ENCODE data around the gene YPEL1. TPM values are rescaled to one million over a fixed set of nuclear protein-coding genes. Genes with fewer than 3 reads are reported as not detected.

Gene YPEL1
- total and polyA plus RNA-seq, 10 of the 15 experiments (the other 5 are each of a cell fraction or from before 2014, with no cell fraction given), result 0.13 to 5.0 (median 1.6) TPM

DNA sequence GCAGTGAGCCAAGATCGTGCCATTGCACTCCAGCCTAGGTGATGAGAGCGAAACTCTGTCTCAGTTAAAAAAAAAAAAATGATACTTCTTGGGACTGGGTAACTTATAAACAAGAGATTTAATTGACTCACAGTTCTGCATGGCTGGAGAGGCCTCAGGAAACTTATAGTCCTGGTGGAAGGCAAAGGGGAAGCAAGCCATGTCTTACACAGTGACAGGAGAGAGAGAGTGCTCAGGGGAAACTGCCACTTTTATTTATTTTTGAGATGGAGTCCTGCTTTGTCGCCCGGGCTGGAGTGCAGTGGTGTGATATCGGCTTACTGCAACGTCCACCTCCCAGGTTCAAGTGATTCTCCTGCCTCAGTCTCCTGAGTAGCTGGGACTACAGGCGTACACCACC lies 85.3 kb downstream of the YPEL1 start:
- ATAC-seq (no peak), FAIRE-seq (no peak), DNase-seq (ENCODE audit: low read depth, low spot score) (no peak)
- H3K4me3 ChIP-seq, result no peak overlapping the region
- no peak overlapping the region for H2AFZ ChIP-seq (ENCODE audit: control insufficient read depth, low read depth, low read length)
- H3K36me3 ChIP-seq (ENCODE audit: control insufficient read depth in 2 of 2, insufficient read depth in 2 of 2, low read length in 1 of 2), result peaks cover 3 to 6% of the 10 kb centered on the region in 2 experiments
- in situ Hi-C loops (cut with MboI), result no loop called here
- TF ChIP-seq TCF7 (IDR thresholded peaks at IDR 0.05; ENCODE audit: borderline replicate concordance) (no peak), ASH2L (IDR thresholded peaks at IDR 0.05; ENCODE audit: borderline replicate concordance, low read depth) (no peak), SMAD5 (IDR thresholded peaks at IDR 0.05; ENCODE audit: low read depth) (no peak), FOXM1 (IDR thresholded peaks at IDR 0.05; ENCODE audit: low read depth, low read length) (no peak), SMAD1 (IDR thresholded peaks at IDR 0.05; ENCODE audit: low read depth, partially characterized antibody) (no peak), NR2C2 (IDR thresholded peaks at IDR 0.05; ENCODE audit: borderline replicate concordance, control insufficient read depth, insufficient read length, low read depth) (no peak), PML (IDR thresholded peaks at IDR 0.05; ENCODE audit: low read length) (no peak), MEF2B (IDR thresholded peaks at IDR 0.05; ENCODE audit: partially characterized antibody, poor library complexity, severe bottlenecking) (no peak), CHD1 (IDR thresholded peaks at IDR 0.05; ENCODE audit: low read depth, low read length) (no peak)
- TF ChIP-seq, protein P1, sequence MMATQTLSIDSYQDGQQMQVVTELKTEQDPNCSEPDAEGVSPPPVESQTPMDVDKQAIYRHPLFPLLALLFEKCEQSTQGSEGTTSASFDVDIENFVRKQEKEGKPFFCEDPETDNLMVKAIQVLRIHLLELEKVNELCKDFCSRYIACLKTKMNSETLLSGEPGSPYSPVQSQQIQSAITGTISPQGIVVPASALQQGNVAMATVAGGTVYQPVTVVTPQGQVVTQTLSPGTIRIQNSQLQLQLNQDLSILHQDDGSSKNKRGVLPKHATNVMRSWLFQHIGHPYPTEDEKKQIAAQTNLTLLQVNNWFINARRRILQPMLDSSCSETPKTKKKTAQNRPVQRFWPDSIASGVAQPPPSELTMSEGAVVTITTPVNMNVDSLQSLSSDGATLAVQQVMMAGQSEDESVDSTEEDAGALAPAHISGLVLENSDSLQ (IDR thresholded peaks at IDR 0.05), result no peak
- TF ChIP-seq, protein P2, sequence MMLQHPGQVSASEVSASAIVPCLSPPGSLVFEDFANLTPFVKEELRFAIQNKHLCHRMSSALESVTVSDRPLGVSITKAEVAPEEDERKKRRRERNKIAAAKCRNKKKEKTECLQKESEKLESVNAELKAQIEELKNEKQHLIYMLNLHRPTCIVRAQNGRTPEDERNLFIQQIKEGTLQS (IDR thresholded peaks at IDR 0.05; ENCODE audit: borderline replicate concordance, extremely low read depth, low read depth, low read length), result no peak
- SMC1A ChIA-PET (ENCODE audit: uncharacterized antibody, unreplicated experiment), result interaction anchor here (2.4 kb wide), 1 partner anchor 8 kb away, joined by 8 read pairs; the partner anchor contains the start of gene SDF2L1
- no TSS peak for BruUV-seq (replicated peaks)
- H3K79me2 ChIP-seq (ENCODE audit: control insufficient read depth, insufficient read depth, low read length), result peaks cover 11% of the 10 kb centered on the region
- intact Hi-C loops (cut with micrococcal nuclease; ENCODE audit: unreplicated experiment), result no loop called here
- no peaks in the 10 kb centered on the region for H4K20me1 ChIP-seq (ENCODE audit: control insufficient read depth, insufficient read depth)
- no peaks in the 10 kb centered on the region for H3K9me3 ChIP-seq (replicated peaks; ENCODE audit: control insufficient read depth, insufficient read depth, low read length)
- CTCF ChIA-PET, result interaction anchor here (0.7 kb wide), 1 partner anchor 201 kb away, joined by 7 read pairs; no protein-coding TSS in a partner anchor
- no peaks in the 10 kb centered on the region for H3K27me3 ChIP-seq (replicated peaks in 1 of 2; ENCODE audit: control insufficient read depth in 2 of 2, insufficient read depth in 2 of 2, low read length in 1 of 2)
- 92% methylated on average over 7 of the region's 7 CpGs for WGBS (ENCODE audit: insufficient coverage, insufficient replicate concordance, low lambda C conversion rate, missing lambda C conversion rate)
- peaks cover 8% of the 10 kb centered on the region for H3K4me1 ChIP-seq (ENCODE audit: control insufficient read depth, insufficient read depth, low read length)
- H3K9ac ChIP-seq (ENCODE audit: control insufficient read depth, insufficient read depth, low read length), result no peak overlapping the region
- no peak overlapping the region for H3K4me2 ChIP-seq (ENCODE audit: control insufficient read depth, insufficient read depth)
- H3K27ac ChIP-seq (ENCODE audit: control insufficient read depth, insufficient read depth), result no peak overlapping the region
- POLR2A ChIA-PET, result no interaction called here
- RAD21 ChIA-PET (ENCODE audit: unreplicated experiment), result interaction anchor here (1.6 kb wide), 1 partner anchor 112 kb away, joined by 4 read pairs; no protein-coding TSS in a partner anchor

MicroRNAs within 50 kb of the gene (microRNA counts, 767-probe panel; counts per million panel counts)
- 2,249 counts per million, percentile 80 among the panel's probes with 10 or more counts for microRNA hsa-miR-130b-3p
- microRNA hsa-miR-301b, result 1,346 counts per million, percentile 48 among the panel's probes with 10 or more counts

Small RNAs within 50 kb of the gene (microRNA-seq; reads per million reads assigned to microRNA genes)
- gene MIR130B, result 11,839 reads per million, percentile 97 among the genes with 10 or more reads in this experiment
- gene MIR301B, result 22.6 reads per million, percentile 58 among the genes with 10 or more reads in this experiment

Small RNAs within 50 kb of the gene (small RNA-seq; reads per million reads assigned to genes)
- gene MIR301B (163 reads per million, percentile 99 among the genes with 10 or more reads in this experiment), gene RN7SL280P (not detected)

Other genes starting within 250 kb of the YPEL1 start
Only the 7 nearest of the 9 such genes appear.
- 0.11 TPM in 2 replicates for gene RIMBP3C, start 184.3 kb downstream of the YPEL1 start, total RNA-seq (2014; rRNA removed)
- gene RIMBP3C, start 184.3 kb downstream of the YPEL1 start, total RNA-seq (2014; rRNA removed; fragmentation: Illumina TruSeq; extraction: Trizol), result not detected in 2 replicates
- gene RIMBP3C, start 184.3 kb downstream of the YPEL1 start, total RNA-seq (2021), result 0.23 and 0.24 TPM in 2 replicates
- 0.03 TPM in 1 of 2 replicates, not detected in the other for gene RIMBP3C, start 184.3 kb downstream of the YPEL1 start, polyA plus RNA-seq (2011; rRNA removed)
- gene RIMBP3C, start 184.3 kb downstream of the YPEL1 start, polyA plus RNA-seq (2014; fragmentation: Illumina TruSeq; extraction: Trizol), result 0.03 and 0.05 TPM in 2 replicates
- gene RIMBP3C, start 184.3 kb downstream of the YPEL1 start, polyA plus RNA-seq (2014; fragmentation: Nextera tagmentation; extraction: Ambion mirVana), result not detected
- gene RIMBP3C, start 184.3 kb downstream of the YPEL1 start, polyA plus RNA-seq (2014; rRNA removed), result 0.01 TPM in 1 of 2 replicates, not detected in the other
- gene RIMBP3C, start 184.3 kb downstream of the YPEL1 start, polyA plus RNA-seq (2016; fragmentation: Nextera tagmentation; extraction: Ambion mirVana), result under 1 TPM; 0.04 to 0.14 TPM
- gene UBE2L3, start 168.1 kb downstream of the YPEL1 start, total RNA-seq (2014; rRNA removed), result 55.7 and 59.2 TPM in 2 replicates
- 80.2 and 85.4 TPM in 2 replicates for gene UBE2L3, start 168.1 kb downstream of the YPEL1 start, total RNA-seq (2014; rRNA removed; fragmentation: Illumina TruSeq; extraction: Trizol)
- gene UBE2L3, start 168.1 kb downstream of the YPEL1 start, total RNA-seq (2021), result 52.2 and 56.3 TPM in 2 replicates
- 58.8 and 62.1 TPM in 2 replicates for gene UBE2L3, start 168.1 kb downstream of the YPEL1 start, polyA plus RNA-seq (2011; rRNA removed)
- gene UBE2L3, start 168.1 kb downstream of the YPEL1 start, polyA plus RNA-seq (2014; fragmentation: Illumina TruSeq; extraction: Trizol), result 141 and 156 TPM in 2 replicates
- 100 to 1,000 TPM; 149 to 168 TPM for gene UBE2L3, start 168.1 kb downstream of the YPEL1 start, polyA plus RNA-seq (2014; fragmentation: Nextera tagmentation; extraction: Ambion mirVana)
- gene UBE2L3, start 168.1 kb downstream of the YPEL1 start, polyA plus RNA-seq (2014; rRNA removed), result 68.6 and 73.3 TPM in 2 replicates
- gene UBE2L3, start 168.1 kb downstream of the YPEL1 start, polyA plus RNA-seq (2016; fragmentation: Nextera tagmentation; extraction: Ambion mirVana), result 100 to 1,000 TPM; 141 to 148 TPM
- gene YDJC, start 105.8 kb downstream of the YPEL1 start, total RNA-seq (2014; rRNA removed), result 64.1 and 75.4 TPM in 2 replicates
- 10.1 and 12.0 TPM in 2 replicates for gene YDJC, start 105.8 kb downstream of the YPEL1 start, total RNA-seq (2014; rRNA removed; fragmentation: Illumina TruSeq; extraction: Trizol)
- 55.7 and 58.4 TPM in 2 replicates for gene YDJC, start 105.8 kb downstream of the YPEL1 start, total RNA-seq (2021)
- gene YDJC, start 105.8 kb downstream of the YPEL1 start, polyA plus RNA-seq (2011; rRNA removed), result 6.3 and 18.3 TPM in 2 replicates
- 2.1 and 8.4 TPM in 2 replicates for gene YDJC, start 105.8 kb downstream of the YPEL1 start, polyA plus RNA-seq (2014; fragmentation: Illumina TruSeq; extraction: Trizol)
- 1 to 10 TPM in 1 of 2 experiments, under 1 TPM in 1; 1.00 to 4.4 TPM for gene YDJC, start 105.8 kb downstream of the YPEL1 start, polyA plus RNA-seq (2014; fragmentation: Nextera tagmentation; extraction: Ambion mirVana)
- 72.1 and 83.6 TPM in 2 replicates for gene YDJC, start 105.8 kb downstream of the YPEL1 start, polyA plus RNA-seq (2014; rRNA removed)
- gene YDJC, start 105.8 kb downstream of the YPEL1 start, polyA plus RNA-seq (2016; fragmentation: Nextera tagmentation; extraction: Ambion mirVana), result 10 to 100 TPM; 68.5 to 77.6 TPM
- gene CCDC116, start 103.0 kb downstream of the YPEL1 start, total RNA-seq (2014; rRNA removed), result 0.05 TPM in 1 of 2 replicates, not detected in the other
- not detected in 2 replicates for gene CCDC116, start 103.0 kb downstream of the YPEL1 start, total RNA-seq (2014; rRNA removed; fragmentation: Illumina TruSeq; extraction: Trizol)
- gene CCDC116, start 103.0 kb downstream of the YPEL1 start, total RNA-seq (2021), result 0.18 and 0.29 TPM in 2 replicates
- gene CCDC116, start 103.0 kb downstream of the YPEL1 start, polyA plus RNA-seq (2011; rRNA removed), result 0.04 TPM in 1 of 2 replicates, not detected in the other
- 0.04 TPM in 1 of 2 replicates, not detected in the other for gene CCDC116, start 103.0 kb downstream of the YPEL1 start, polyA plus RNA-seq (2014; fragmentation: Illumina TruSeq; extraction: Trizol)
- not detected for gene CCDC116, start 103.0 kb downstream of the YPEL1 start, polyA plus RNA-seq (2014; fragmentation: Nextera tagmentation; extraction: Ambion mirVana)
- gene CCDC116, start 103.0 kb downstream of the YPEL1 start, polyA plus RNA-seq (2014; rRNA removed), result 0.04 and 0.32 TPM in 2 replicates
- gene CCDC116, start 103.0 kb downstream of the YPEL1 start, polyA plus RNA-seq (2016; fragmentation: Nextera tagmentation; extraction: Ambion mirVana), result not detected
- 70.2 and 109 TPM in 2 replicates for gene SDF2L1, start 93.5 kb downstream of the YPEL1 start, total RNA-seq (2014; rRNA removed)
- gene SDF2L1, start 93.5 kb downstream of the YPEL1 start, total RNA-seq (2014; rRNA removed; fragmentation: Illumina TruSeq; extraction: Trizol), result 12.9 and 17.1 TPM in 2 replicates
- 81.4 and 90.1 TPM in 2 replicates for gene SDF2L1, start 93.5 kb downstream of the YPEL1 start, total RNA-seq (2021)
- 8.8 and 20.8 TPM in 2 replicates for gene SDF2L1, start 93.5 kb downstream of the YPEL1 start, polyA plus RNA-seq (2011; rRNA removed)
- gene SDF2L1, start 93.5 kb downstream of the YPEL1 start, polyA plus RNA-seq (2014; fragmentation: Illumina TruSeq; extraction: Trizol), result 0.33 and 3.9 TPM in 2 replicates
- gene SDF2L1, start 93.5 kb downstream of the YPEL1 start, polyA plus RNA-seq (2014; fragmentation: Nextera tagmentation; extraction: Ambion mirVana), result 10 to 100 TPM in 1 of 2 experiments, 1 to 10 TPM in 1; 3.0 to 17.8 TPM
- gene SDF2L1, start 93.5 kb downstream of the YPEL1 start, polyA plus RNA-seq (2014; rRNA removed), result 97.9 and 134 TPM in 2 replicates
- gene SDF2L1, start 93.5 kb downstream of the YPEL1 start, polyA plus RNA-seq (2016; fragmentation: Nextera tagmentation; extraction: Ambion mirVana), result 100 to 1,000 TPM; 191 to 214 TPM
- 27.5 and 32.3 TPM in 2 replicates for gene PPIL2, start 69.8 kb downstream of the YPEL1 start, total RNA-seq (2014; rRNA removed)
- 27.1 and 29.0 TPM in 2 replicates for gene PPIL2, start 69.8 kb downstream of the YPEL1 start, total RNA-seq (2014; rRNA removed; fragmentation: Illumina TruSeq; extraction: Trizol)
- gene PPIL2, start 69.8 kb downstream of the YPEL1 start, total RNA-seq (2021), result 45.1 and 47.3 TPM in 2 replicates
- gene PPIL2, start 69.8 kb downstream of the YPEL1 start, polyA plus RNA-seq (2011; rRNA removed), result 32.4 and 57.0 TPM in 2 replicates
- 32.9 and 40.6 TPM in 2 replicates for gene PPIL2, start 69.8 kb downstream of the YPEL1 start, polyA plus RNA-seq (2014; fragmentation: Illumina TruSeq; extraction: Trizol)
- gene PPIL2, start 69.8 kb downstream of the YPEL1 start, polyA plus RNA-seq (2014; fragmentation: Nextera tagmentation; extraction: Ambion mirVana), result 1 to 10 TPM; 3.5 to 5.7 TPM
- gene PPIL2, start 69.8 kb downstream of the YPEL1 start, polyA plus RNA-seq (2014; rRNA removed), result 56.8 and 63.5 TPM in 2 replicates
- gene PPIL2, start 69.8 kb downstream of the YPEL1 start, polyA plus RNA-seq (2016; fragmentation: Nextera tagmentation; extraction: Ambion mirVana), result 10 to 100 TPM; 39.4 to 46.7 TPM
- 41.5 and 51.6 TPM in 2 replicates for gene MAPK1, start 131.9 kb upstream of the YPEL1 start, total RNA-seq (2014; rRNA removed)
- 53.3 and 63.6 TPM in 2 replicates for gene MAPK1, start 131.9 kb upstream of the YPEL1 start, total RNA-seq (2014; rRNA removed; fragmentation: Illumina TruSeq; extraction: Trizol)
- gene MAPK1, start 131.9 kb upstream of the YPEL1 start, total RNA-seq (2021), result 102 and 105 TPM in 2 replicates
- 118 and 123 TPM in 2 replicates for gene MAPK1, start 131.9 kb upstream of the YPEL1 start, polyA plus RNA-seq (2011; rRNA removed)
- 75.7 and 87.7 TPM in 2 replicates for gene MAPK1, start 131.9 kb upstream of the YPEL1 start, polyA plus RNA-seq (2014; fragmentation: Illumina TruSeq; extraction: Trizol)
- 10 to 100 TPM; 12.1 to 19.3 TPM for gene MAPK1, start 131.9 kb upstream of the YPEL1 start, polyA plus RNA-seq (2014; fragmentation: Nextera tagmentation; extraction: Ambion mirVana)
- gene MAPK1, start 131.9 kb upstream of the YPEL1 start, polyA plus RNA-seq (2014; rRNA removed), result 53.2 and 58.6 TPM in 2 replicates
- gene MAPK1, start 131.9 kb upstream of the YPEL1 start, polyA plus RNA-seq (2016; fragmentation: Nextera tagmentation; extraction: Ambion mirVana), result 10 to 100 TPM in 1 of 2 experiments, 1 to 10 TPM in 1; 7.0 to 87.6 TPM

All from GM12878 (cell line).